ENCODE data around the gene UBXN7.
"Not testable (repeated sequence)": the region's sequence is repeated elsewhere in the genome, so short reads cannot be mapped to it uniquely, and the experiment has no call there.

Gene UBXN7

DNA sequence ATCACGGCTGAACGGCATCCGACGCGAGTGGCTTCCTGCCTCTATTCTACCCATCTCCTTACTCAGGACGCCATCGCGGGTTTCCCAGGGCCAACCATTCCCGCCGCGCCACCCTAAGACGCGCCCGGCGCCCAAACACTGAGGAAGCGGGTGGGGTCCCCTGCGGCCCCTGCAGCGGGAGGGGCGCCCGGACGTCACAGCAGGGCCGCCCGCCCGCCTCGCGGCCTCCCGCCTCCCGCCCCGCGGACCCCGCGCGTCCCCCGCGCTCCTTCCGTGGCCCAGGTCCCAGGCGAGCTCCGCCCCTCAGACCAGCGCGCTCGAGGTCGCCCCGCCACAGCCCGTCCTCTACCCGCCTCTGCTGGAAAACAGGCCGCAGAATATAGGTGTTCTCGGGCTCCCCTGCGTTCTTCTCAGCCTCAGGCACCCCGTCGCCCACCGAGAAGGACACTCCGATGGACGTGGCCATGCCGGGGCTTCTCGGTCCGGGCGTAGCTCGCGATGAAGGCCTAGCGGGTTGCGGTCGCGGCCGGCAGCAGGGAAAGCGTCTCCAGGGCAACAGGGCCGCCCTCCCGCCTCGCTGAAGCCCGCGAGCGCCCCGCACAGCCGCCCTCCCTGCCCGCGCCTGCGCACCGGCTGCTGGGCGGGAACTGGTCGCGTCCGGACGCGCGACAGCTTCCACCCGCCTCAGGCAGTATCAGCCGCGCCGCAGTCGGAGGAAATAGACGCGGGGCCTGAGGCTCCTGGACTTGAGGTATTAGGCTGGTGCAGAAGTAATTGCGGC, 114.3 kb downstream of the UBXN7 start, which contains the start of gene DYNLT2B:
TSS of gene DYNLT2B (minus strand) at position 554 of the 781 bp plus-strand sequence. CDS start at position 466, 88 bp downstream.
- DNase-seq (ENCODE audit: low read depth in 2 of 3, low spot score in 1 of 3): peak; percentile 60 to 82 (median 76)

DNA sequence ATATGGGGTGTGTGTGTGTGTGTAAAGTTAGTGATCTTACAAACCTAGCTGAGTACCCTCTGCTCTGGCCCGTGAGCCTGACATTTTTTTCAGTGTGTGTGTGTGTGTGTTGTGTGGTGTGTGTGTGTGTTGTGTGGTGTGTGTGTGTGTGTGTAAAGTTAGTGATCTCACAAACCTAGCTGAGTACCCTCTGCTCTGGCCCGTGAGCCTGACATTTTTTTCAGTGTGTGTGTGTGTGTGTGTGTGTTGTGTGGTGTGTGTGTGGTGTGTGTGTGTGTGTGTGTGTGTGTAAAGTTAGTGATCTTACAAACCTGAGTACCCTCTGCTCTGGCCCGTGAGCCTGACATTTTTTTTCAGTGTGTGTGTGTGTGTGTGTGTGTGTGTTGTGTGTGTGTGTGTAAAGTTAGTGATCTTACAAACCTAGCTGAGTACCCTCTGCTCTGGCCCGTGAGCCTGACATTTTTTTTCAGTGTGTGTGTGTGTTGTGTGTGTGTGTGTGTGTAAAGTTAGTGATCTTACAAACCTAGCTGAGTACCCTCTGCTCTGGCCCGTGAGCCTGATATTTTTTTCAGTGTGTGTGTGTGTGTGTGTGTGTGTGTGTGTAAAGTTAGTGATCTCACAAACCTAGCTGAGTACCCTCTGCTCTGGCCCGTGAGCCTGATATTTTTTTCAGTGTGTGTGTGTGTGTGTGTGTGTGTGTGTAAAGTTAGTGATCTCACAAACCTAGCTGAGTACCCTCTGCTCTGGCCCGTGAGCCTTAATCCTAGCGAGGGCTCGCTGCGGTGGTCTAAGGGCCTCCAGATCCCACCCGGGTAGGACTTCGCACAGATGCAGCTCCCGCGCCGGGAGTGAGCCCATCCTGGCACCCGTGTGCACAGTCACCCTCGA, 115.2 kb downstream of the UBXN7 start:
- DNase-seq (ENCODE audit: low read depth in 2 of 3, low spot score in 1 of 3): not testable (repeated sequence)

DNA sequence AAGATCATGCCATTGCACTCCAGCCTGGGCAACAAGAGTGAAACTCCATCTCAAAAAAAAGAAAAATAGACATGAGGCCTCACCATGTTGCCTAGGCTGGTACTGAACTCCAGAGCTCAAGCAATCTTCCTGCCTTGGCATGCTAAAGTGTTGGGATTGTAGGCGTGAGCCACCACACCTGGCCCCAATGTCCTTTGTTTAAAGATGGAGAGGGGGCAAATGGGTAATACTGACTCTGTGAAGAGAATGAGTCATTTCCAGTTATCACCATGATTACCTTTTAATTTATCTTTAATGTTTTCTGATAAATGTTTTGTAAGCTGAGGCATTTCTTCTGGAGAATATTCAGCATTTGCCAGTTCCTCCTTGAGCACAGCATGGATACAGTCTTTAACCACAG, 116.4 kb downstream of the UBXN7 start:
- no peak for DNase-seq (ENCODE audit: low read depth in 2 of 3, low spot score in 1 of 3)

DNA sequence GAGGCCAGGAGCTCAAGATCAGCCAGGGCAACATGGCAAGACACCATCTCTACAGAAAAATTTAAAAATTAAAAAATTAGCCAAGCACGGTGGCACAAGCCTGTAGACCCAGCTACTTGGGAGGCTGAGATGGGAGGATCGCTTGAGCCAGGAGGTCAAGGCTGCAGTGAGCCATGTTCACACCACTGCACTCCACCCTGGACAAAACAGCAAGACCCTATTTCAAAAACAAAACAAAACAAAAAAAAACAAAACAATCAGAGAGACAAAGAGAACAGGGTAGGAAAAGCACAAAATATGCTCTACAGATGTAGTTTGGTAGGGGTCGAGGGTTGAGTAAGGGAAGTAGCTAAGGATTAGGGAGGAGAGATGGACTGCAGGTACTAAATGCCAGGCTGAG, 117.6 kb downstream of the UBXN7 start:
- no peak for DNase-seq (ENCODE audit: low read depth in 2 of 3, low spot score in 1 of 3)

DNA sequence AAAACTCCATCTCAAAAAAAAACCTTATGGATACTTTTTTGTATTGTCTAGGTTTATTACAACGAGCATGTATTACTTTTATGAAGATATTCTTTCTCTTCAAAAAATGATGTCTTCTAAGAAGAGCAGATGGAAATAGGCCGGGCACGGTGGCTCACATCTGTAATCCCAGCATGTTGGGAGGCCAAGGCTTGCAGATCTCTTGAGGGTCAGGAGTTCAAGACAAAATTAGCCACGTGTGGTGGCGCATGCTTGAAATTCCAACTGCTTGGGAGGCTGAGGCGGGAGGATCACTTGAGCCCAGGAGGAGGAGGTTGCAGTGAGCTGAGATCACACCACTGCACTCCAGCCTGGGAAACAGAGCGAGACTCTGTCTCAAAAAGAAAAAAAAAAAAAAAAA, 118.1 kb downstream of the UBXN7 start:
- DNase-seq (ENCODE audit: low read depth in 2 of 3, low spot score in 1 of 3): not testable (repeated sequence)

DNA sequence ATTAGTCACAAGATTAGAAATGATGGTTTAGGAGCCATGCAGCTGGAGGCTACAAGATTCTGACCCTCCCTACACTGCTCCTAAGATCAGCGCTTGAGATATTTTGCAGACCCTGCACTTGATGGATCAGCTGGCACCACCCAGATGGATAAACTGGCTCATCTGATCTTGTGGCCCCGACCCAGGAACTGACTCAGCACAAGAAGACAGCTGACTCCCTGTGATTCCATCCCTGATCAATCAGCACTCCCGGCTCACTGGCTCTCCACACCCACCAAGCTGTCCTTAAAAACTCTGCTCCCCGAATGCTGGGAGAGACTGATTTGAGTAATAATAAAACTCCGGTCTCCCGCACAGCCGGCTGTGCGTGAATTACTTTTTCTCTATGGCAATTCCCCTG, 129.3 kb downstream of the UBXN7 start:
- DNase-seq (ENCODE audit: low read depth in 2 of 3, low spot score in 1 of 3): not testable (repeated sequence)

DNA sequence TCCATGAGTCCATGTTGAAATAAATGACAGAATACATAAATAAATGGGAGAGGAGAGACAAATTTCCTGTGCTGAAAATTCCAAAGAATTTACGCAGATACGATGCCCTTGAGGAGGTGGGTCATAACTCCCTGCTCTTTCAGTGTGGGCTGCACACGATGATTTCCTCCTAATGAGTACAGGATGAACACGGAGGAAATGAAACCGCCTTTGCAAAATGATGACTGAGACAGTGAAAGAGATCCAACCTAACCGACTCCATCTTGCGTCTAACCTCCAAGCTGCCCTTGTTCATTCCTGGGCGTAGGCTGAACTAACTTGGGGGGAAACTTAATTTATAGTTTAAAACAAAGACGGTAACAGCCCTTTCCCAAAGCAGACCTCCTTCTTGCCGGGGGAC, 129.7 kb downstream of the UBXN7 start:
- not testable (repeated sequence) for DNase-seq (ENCODE audit: low read depth in 2 of 3, low spot score in 1 of 3)

DNA sequence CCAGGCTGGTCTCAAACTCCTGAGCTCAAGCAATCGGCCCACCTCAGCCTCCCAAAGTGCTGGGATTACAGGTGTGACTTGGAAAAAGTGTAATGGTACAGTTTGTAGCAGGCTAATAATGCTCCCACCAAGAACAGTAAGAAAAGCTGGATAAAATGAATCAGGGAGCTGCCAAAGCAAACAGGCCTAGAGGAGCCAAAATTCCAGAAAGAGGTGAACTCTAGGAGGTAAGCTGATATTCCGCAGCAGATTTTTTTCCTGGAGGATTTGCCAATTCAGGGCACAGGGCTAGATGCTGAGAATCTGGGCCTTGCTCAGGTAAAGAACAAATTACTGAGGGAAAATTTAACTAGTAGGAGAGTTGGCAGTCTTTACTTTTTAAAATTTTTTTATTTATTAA, 133.7 kb downstream of the UBXN7 start:
- no peak for DNase-seq (ENCODE audit: low read depth in 2 of 3, low spot score in 1 of 3)

Data from stimulated activated CD4-positive, alpha-beta T cell treated with anti-CD3 and anti-CD28 coated beads, Interleukin-12 subunit alpha, Interleukin-12 subunit beta, amount 100 ng/mL, for 48 hours (primary cell).